Measurements from ENCODE around the gene GDF2. TPM values are rescaled to one million over a fixed set of nuclear protein-coding genes. Genes with fewer than 3 reads are reported as not detected.

The GDF2 gene
- total and polyA plus RNA-seq, 2 of the 4 experiments (the other 2 are of a cell fraction), result under 0.01 TPM; not detected in 1

GRCh38 chr10:47277352-47278151 is 44.7 kb upstream of the GDF2 start:
- DNase-seq (no peak), ATAC-seq (ENCODE audit: low read depth) (no peak)
- POLR2A ChIA-PET (ENCODE audit: unreplicated experiment), result no interaction called here
- H3K79me1 ChIP-seq (ENCODE audit: low read depth in 1 of 2, low read length in 2 of 2), result no peaks in the 10 kb centered on the region
- no peak overlapping the region for H2BK15ac ChIP-seq (ENCODE audit: low read depth, low read length)
- H4K8ac ChIP-seq (ENCODE audit: low read depth in 2 of 2, low read length in 2 of 2), result no peak overlapping the region
- no peaks in the 10 kb centered on the region for H4K20me1 ChIP-seq (ENCODE audit: insufficient read depth, low read length)
- no peak overlapping the region for H3K4me2 ChIP-seq (ENCODE audit: low read depth, low read length)
- H3K27me3 ChIP-seq (ENCODE audit: control insufficient read depth, insufficient read depth, low read length), result peaks cover 22% of the 10 kb centered on the region
- no peak overlapping the region for H3K4ac ChIP-seq (ENCODE audit: low read depth, low read length)
- intact Hi-C loops (cut with micrococcal nuclease), result no loop called here
- H3K18ac ChIP-seq (ENCODE audit: low read depth, low read length), result no peak overlapping the region
- no peak overlapping the region for H2AK9ac ChIP-seq (replicated peaks; ENCODE audit: low read depth, low read length, poor library complexity)
- H2AK5ac ChIP-seq (ENCODE audit: low read depth, low read length), result no peak overlapping the region
- no peak overlapping the region for H3K23ac ChIP-seq (ENCODE audit: low read depth, low read length)
- no peak overlapping the region for H4K5ac ChIP-seq (ENCODE audit: low read depth, low read length)
- no peak overlapping the region for H3K4me3 ChIP-seq (ENCODE audit: insufficient read depth, low read depth, low read length)
- no peak overlapping the region for H3K56ac ChIP-seq (ENCODE audit: extremely low read depth, insufficient read depth, low read length)
- H2BK120ac ChIP-seq (ENCODE audit: low read depth, low read length), result no peak overlapping the region
- CTCF ChIA-PET, result interaction anchor here (0.6 kb wide), 1 partner anchor 72 kb away, joined by 3 read pairs; no protein-coding TSS in a partner anchor
- H2BK5ac ChIP-seq (ENCODE audit: low read depth, low read length, poor library complexity, severe bottlenecking), result no peak overlapping the region
- H4K91ac ChIP-seq (ENCODE audit: insufficient read depth, low read depth, low read length), result no peak overlapping the region
- H2AFZ ChIP-seq (replicated peaks; ENCODE audit: low read length, poor library complexity), result no peak overlapping the region
- in situ Hi-C loops (cut with MboI; ENCODE audit: low sequenced_read_pairs), result no loop called here
- H3K9me1 ChIP-seq (ENCODE audit: insufficient read depth, low read length), result no peaks in the 10 kb centered on the region
- no peaks in the 10 kb centered on the region for H3K9me3 ChIP-seq (ENCODE audit: control insufficient read depth, insufficient read depth, low read length)
- no peak overlapping the region for H3K14ac ChIP-seq (replicated peaks; ENCODE audit: low read depth, low read length)
- H3K27ac ChIP-seq (ENCODE audit: insufficient read depth, low read length), result no peak overlapping the region
- BruUV-seq (replicated peaks), result no TSS peak
- TF ChIP-seq USF2 (IDR thresholded peaks at IDR 0.05; ENCODE audit: low read depth, low read length) (no peak), MAFK (IDR thresholded peaks at IDR 0.05; ENCODE audit: low read depth, low read length) (no peak), RFX5 (IDR thresholded peaks at IDR 0.05; ENCODE audit: low read depth, low read length) (no peak), MXI1 (IDR thresholded peaks at IDR 0.05; ENCODE audit: borderline replicate concordance, low read depth, low read length) (no peak), SMC3 (IDR thresholded peaks at IDR 0.05; ENCODE audit: low read depth, low read length) (no peak)
- no peaks in the 10 kb centered on the region for H3K4me1 ChIP-seq (ENCODE audit: control insufficient read depth, insufficient read depth, low read length)
- no peak overlapping the region for H2BK20ac ChIP-seq (ENCODE audit: low read depth, low read length)
- dilution Hi-C loops (cut with HindIII; ENCODE audit: low sequenced_read_pairs, unreplicated experiment), result no loop called here
- H3K9ac ChIP-seq (ENCODE audit: low read depth, low read length), result no peak overlapping the region
- WGBS, 2 experiments (ENCODE audit: extremely low coverage in 2 of 2, insufficient read length in 1 of 2), result 80% methylated on average over 3 of the region's 7 CpGs; no CpG with 5 or more reads in 1 of the 2 experiments
- no peaks in the 10 kb centered on the region for H3K36me3 ChIP-seq (ENCODE audit: control insufficient read depth, insufficient read depth, low read length)
